ENCODE measurements around the gene FLRT1. TPM values are rescaled to one million over a fixed set of nuclear protein-coding genes. Genes with fewer than 3 reads are reported as not detected.

FLRT1 gene
- total RNA-seq, 2 donors from 2014 or later, result not detected

- H3K27ac Mint-ChIP-seq, result no peak overlapping the region
- no peaks in the 10 kb centered on the region for H3K36me3 Mint-ChIP-seq
- DNase-seq (ENCODE audit: low spot score) (no peak), ATAC-seq (no peak)
- peaks cover 21 to 23% of the 10 kb centered on the region in 2 donors for H3K27me3 Mint-ChIP-seq
- peaks cover 19 to 25% of the 10 kb centered on the region in 2 donors for H3K4me1 Mint-ChIP-seq (ENCODE audit: low read depth in 2 of 2)
- H3K9me3 Mint-ChIP-seq, result peaks cover 12% of the 10 kb centered on the region
- H3K4me3 Mint-ChIP-seq, result no peak overlapping the region
Measured at GRCh38 chr11:64009710-64010109, 26.0 kb upstream of the FLRT1 start.

- H3K36me3 Mint-ChIP-seq, result no peaks in the 10 kb centered on the region
- peaks cover 12% of the 10 kb centered on the region for H3K9me3 Mint-ChIP-seq
- peaks cover 19 to 25% of the 10 kb centered on the region in 2 donors for H3K4me1 Mint-ChIP-seq (ENCODE audit: low read depth in 2 of 2)
- no peak for ATAC-seq
- H3K27ac Mint-ChIP-seq, result peak overlapping the region in 1 of 2 donors; percentile 45
- no peak overlapping the region for H3K4me3 Mint-ChIP-seq
- H3K27me3 Mint-ChIP-seq, result peaks cover 21% of the 10 kb centered on the region in 2 donors
- no peak for DNase-seq (ENCODE audit: low spot score)
Measured at GRCh38 chr11:64010783-64011182, 24.9 kb upstream of the FLRT1 start.

- no peak for ATAC-seq
- Mint-ChIP-seq H3K27ac (peak overlapping the region in 1 of 2 donors; percentile 29), H3K9me3 (peaks cover 12% of the 10 kb centered on the region), H3K4me3 (no peak overlapping the region), H3K36me3 (no peaks in the 10 kb centered on the region), H3K27me3 (peaks cover 18 to 20% of the 10 kb centered on the region in 2 donors), H3K4me1 (ENCODE audit: low read depth in 2 of 2) (peaks cover 19 to 25% of the 10 kb centered on the region in 2 donors)
- DNase-seq (ENCODE audit: low spot score), result no peak
Measured at GRCh38 chr11:64011371-64011770, 24.4 kb upstream of the FLRT1 start.

- H3K27ac Mint-ChIP-seq, result no peak overlapping the region
- peaks cover 12% of the 10 kb centered on the region for H3K9me3 Mint-ChIP-seq
- no peak for DNase-seq (ENCODE audit: low spot score)
- H3K4me3 Mint-ChIP-seq, result no peak overlapping the region
- H3K4me1 Mint-ChIP-seq (ENCODE audit: low read depth in 2 of 2), result peaks cover 5 to 14% of the 10 kb centered on the region in 2 donors
- no peaks in the 10 kb centered on the region for H3K36me3 Mint-ChIP-seq
- no peak for ATAC-seq
- H3K27me3 Mint-ChIP-seq, result peaks cover under 1% of the 10 kb centered on the region in 2 donors
Measured at GRCh38 chr11:64013141-64013896, 22.4 kb upstream of the FLRT1 start.

GRCh38 chr11:64014356-64014755 lies 21.4 kb upstream of the FLRT1 start:
- peaks cover 12% of the 10 kb centered on the region for H3K9me3 Mint-ChIP-seq
- no peak for DNase-seq (ENCODE audit: low spot score)
- no peaks in the 10 kb centered on the region for H3K36me3 Mint-ChIP-seq
- ATAC-seq, result no peak
- H3K4me3 Mint-ChIP-seq, result no peak overlapping the region
- H3K27me3 Mint-ChIP-seq, result no peaks in the 10 kb centered on the region
- no peak overlapping the region for H3K27ac Mint-ChIP-seq
- peaks cover 5 to 14% of the 10 kb centered on the region in 2 donors for H3K4me1 Mint-ChIP-seq (ENCODE audit: low read depth in 2 of 2)

GRCh38 chr11:64015510-64015909 lies 20.2 kb upstream of the FLRT1 start:
- Mint-ChIP-seq H3K27ac (no peak overlapping the region), H3K9me3 (peaks cover 6% of the 10 kb centered on the region), H3K27me3 (no peaks in the 10 kb centered on the region), H3K4me1 (ENCODE audit: low read depth in 2 of 2) (peaks cover 1 to 8% of the 10 kb centered on the region in 2 donors), H3K36me3 (no peaks in the 10 kb centered on the region), H3K4me3 (no peak overlapping the region)
- no peak for DNase-seq (ENCODE audit: low spot score)
- ATAC-seq, result no peak

- DNase-seq (ENCODE audit: low spot score) (no peak), ATAC-seq (peak in 1 of 2 donors; percentile 11)
- H3K36me3 Mint-ChIP-seq, result no peaks in the 10 kb centered on the region
- H3K4me1 Mint-ChIP-seq (ENCODE audit: low read depth in 2 of 2), result peaks cover 0 to 1% of the 10 kb centered on the region in 2 donors
- H3K9me3 Mint-ChIP-seq, result no peaks in the 10 kb centered on the region
- H3K27ac Mint-ChIP-seq, result no peak overlapping the region
- H3K27me3 Mint-ChIP-seq, result no peaks in the 10 kb centered on the region
- no peak overlapping the region for H3K4me3 Mint-ChIP-seq
Measured at GRCh38 chr11:64015935-64016845, 19.5 kb upstream of the FLRT1 start.

GRCh38 chr11:64017945-64018224 lies 17.8 kb upstream of the FLRT1 start:
- no peak for DNase-seq (ENCODE audit: low spot score)
- Mint-ChIP-seq H3K27me3 (no peaks in the 10 kb centered on the region), H3K36me3 (no peaks in the 10 kb centered on the region), H3K9me3 (no peaks in the 10 kb centered on the region), H3K4me3 (no peak overlapping the region), H3K4me1 (ENCODE audit: low read depth in 2 of 2) (no peaks in the 10 kb centered on the region), H3K27ac (no peak overlapping the region)
- ATAC-seq, result no peak

GRCh38 chr11:64018310-64018709 lies 17.4 kb upstream of the FLRT1 start:
- Mint-ChIP-seq H3K27me3 (no peaks in the 10 kb centered on the region), H3K27ac (no peak overlapping the region)
- no peak for DNase-seq (ENCODE audit: low spot score)

GRCh38 chr11:64019106-64020037 lies 16.4 kb upstream of the FLRT1 start:
- Mint-ChIP-seq H3K27ac (no peak overlapping the region), H3K4me3 (no peak overlapping the region), H3K4me1 (ENCODE audit: low read depth in 2 of 2) (no peaks in the 10 kb centered on the region), H3K36me3 (no peaks in the 10 kb centered on the region), H3K27me3 (no peaks in the 10 kb centered on the region), H3K9me3 (no peaks in the 10 kb centered on the region)
- no peak for ATAC-seq
- no peak for DNase-seq (ENCODE audit: low spot score)

More at GRCh38 chr11:64018310-64018709, 17.4 kb upstream of the FLRT1 start:
- Mint-ChIP-seq H3K4me3 (no peak overlapping the region), H3K36me3 (no peaks in the 10 kb centered on the region), H3K4me1 (ENCODE audit: low read depth in 2 of 2) (no peaks in the 10 kb centered on the region), H3K9me3 (no peaks in the 10 kb centered on the region)
- ATAC-seq, result no peak

- Mint-ChIP-seq H3K36me3 (no peaks in the 10 kb centered on the region), H3K4me3 (no peak overlapping the region), H3K4me1 (ENCODE audit: low read depth in 2 of 2) (no peaks in the 10 kb centered on the region), H3K27ac (no peak overlapping the region), H3K27me3 (no peaks in the 10 kb centered on the region), H3K9me3 (no peaks in the 10 kb centered on the region)
- ATAC-seq (no peak), DNase-seq (ENCODE audit: low spot score) (no peak)
Measured at GRCh38 chr11:64020976-64021756, 14.6 kb upstream of the FLRT1 start.

- DNase-seq (ENCODE audit: low spot score), result no peak
- Mint-ChIP-seq H3K36me3 (no peaks in the 10 kb centered on the region), H3K27me3 (no peaks in the 10 kb centered on the region), H3K9me3 (no peaks in the 10 kb centered on the region), H3K27ac (no peak overlapping the region), H3K4me3 (no peak overlapping the region), H3K4me1 (ENCODE audit: low read depth in 2 of 2) (no peaks in the 10 kb centered on the region)
- ATAC-seq, result no peak
Measured at GRCh38 chr11:64021757-64022093, 14.0 kb upstream of the FLRT1 start.

All from natural killer cell treated with Interleukin-12 subunit alpha and Interleukin-12 subunit beta and Interleukin-15 and Interleukin-18, amount 100 ng/mL, for 72 hours (primary cell).